NCI-H187 (cell line): ENCODE data around the gene FOXE1.

Experiments used
- DNase-seq, 2 experiments: peaks; one replicate each; lab custom pipeline; 2025; lab: John Stamatoyannopoulos, UW

The FOXE1 gene

GRCh38 chr9:97848480-97849237 is 4.4 kb upstream of the FOXE1 start:
- DNase-seq: no peak

- no peak for DNase-seq
Measured at GRCh38 chr9:97849980-97850379, 3.0 kb upstream of the FOXE1 start.

GRCh38 chr9:97850746-97851445 is 2.1 kb upstream of the FOXE1 start:
- DNase-seq: no peak

- no peak for DNase-seq
Measured at GRCh38 chr9:97851446-97851883, 1.6 kb upstream of the FOXE1 start.

GRCh38 chr9:97852001-97852398 is 1.0 kb upstream of the FOXE1 start:
- no peak for DNase-seq

GRCh38 chr9:97852399-97853055 is 499 bp upstream of the FOXE1 start:
- DNase-seq: no peak

- DNase-seq: peak; percentile 10 to 21
Measured at GRCh38 chr9:97853844-97854695, 1.0 kb downstream of the FOXE1 start.

GRCh38 chr9:97854696-97855485 is 1.9 kb downstream of the FOXE1 start:
- DNase-seq: no peak

- DNase-seq: no peak
Measured at GRCh38 chr9:97855486-97855875, 2.5 kb downstream of the FOXE1 start.

GRCh38 chr9:97855899-97856298 is 2.9 kb downstream of the FOXE1 start:
- no peak for DNase-seq

- no peak for DNase-seq
Measured at GRCh38 chr9:97856857-97857605, 4.0 kb downstream of the FOXE1 start.

GRCh38 chr9:97857606-97858392 is 4.8 kb downstream of the FOXE1 start:
- DNase-seq: no peak

- DNase-seq: no peak
Measured at GRCh38 chr9:97858393-97858713, 5.3 kb downstream of the FOXE1 start.

- DNase-seq: no peak
Measured at GRCh38 chr9:97858826-97859225, 5.8 kb downstream of the FOXE1 start.

- DNase-seq: no peak
Measured at GRCh38 chr9:97859346-97859745, 6.3 kb downstream of the FOXE1 start.

GRCh38 chr9:97860451-97861147 is 7.6 kb downstream of the FOXE1 start:
- no peak for DNase-seq

GRCh38 chr9:97861148-97861475 is 8.1 kb downstream of the FOXE1 start:
- no peak for DNase-seq

- no peak for DNase-seq
Measured at GRCh38 chr9:97863314-97863713, 10.3 kb downstream of the FOXE1 start.

GRCh38 chr9:97864396-97864795 is 11.4 kb downstream of the FOXE1 start:
- no peak for DNase-seq
